Natural killer cell (primary cell): ENCODE measurements around the gene SEMG1. TPM values are rescaled to one million over a fixed set of nuclear protein-coding genes. Genes with fewer than 3 reads are reported as not detected.

Source experiments
- ATAC-seq, 3 donors: fragments of 150-1000 bp in 2 of 3; fragments of 200-7000 bp in 1 of 3; cut with Tn5 transposase; 1 replicate in 1 of 3; 2 replicates in 2 of 3; pipeline ENCODE4 v1.10.0; 2021; ENCODE audit warnings: mild to moderate bottlenecking in 2 of 3, moderate library complexity in 2 of 3
- DNase-seq, 2 donors: peaks; one replicate each; pipeline versions ENCODE4 v3.0.0 to v3.0.0-alpha.2; 2013 to 2021; ENCODE audit warnings: mixed read lengths in 1 of 2
- H3K27ac ChIP-seq: one replicate; pipeline ENCODE4 v1.5.1; 2013; ENCODE audit warnings: mild to moderate bottlenecking, low read length
- H3K27me3 ChIP-seq: one replicate; pipeline ENCODE4 v1.6.1; 2013; ENCODE audit warnings: low read length; ENCODE audit not compliant: control insufficient read depth, insufficient read depth
- H3K36me3 ChIP-seq: one replicate; pipeline ENCODE4 v1.6.1; 2013; ENCODE audit warnings: low read length; ENCODE audit not compliant: control insufficient read depth, insufficient read depth
- H3K4me1 ChIP-seq: one replicate; pipeline ENCODE4 v1.6.1; 2013; ENCODE audit warnings: low read length; ENCODE audit not compliant: control insufficient read depth, insufficient read depth
- H3K4me3 ChIP-seq: one replicate; pipeline ENCODE4 v1.5.1; 2013; ENCODE audit warnings: low read length
- H3K9me3 ChIP-seq: one replicate; pipeline ENCODE4 v1.6.1; 2013; ENCODE audit warnings: low read length; ENCODE audit not compliant: control insufficient read depth, insufficient read depth
- H3K27ac Mint-ChIP-seq, 2 donors: one replicate each; pipeline ENCODE4 v1.8.0; 2022; ENCODE audit warnings: mild to moderate bottlenecking in 2 of 2, mixed read lengths in 2 of 2, moderate library complexity in 1 of 2
- H3K27me3 Mint-ChIP-seq, 2 donors: one replicate each; pipeline ENCODE4 v1.8.0; 2022; ENCODE audit warnings: low read depth in 2 of 2, mixed read lengths in 2 of 2
- H3K36me3 Mint-ChIP-seq: one replicate; pipeline ENCODE4 v1.8.0; 2022; ENCODE audit warnings: mixed read lengths
- H3K4me1 Mint-ChIP-seq, 2 donors: one replicate each; pipeline ENCODE4 v1.8.0; 2022; ENCODE audit warnings: mixed read lengths in 2 of 2
- H3K4me3 Mint-ChIP-seq: one replicate; pipeline ENCODE4 v1.8.0; 2022; ENCODE audit warnings: mild to moderate bottlenecking, moderate library complexity, mixed read lengths
- H3K9me3 Mint-ChIP-seq, 2 donors: one replicate each; pipeline ENCODE4 v1.8.0; 2022; ENCODE audit warnings: mixed read lengths in 2 of 2
- CTCF ChIP-seq: fragments of 200-600 bp; IDR thresholded peaks from one replicate; pipeline ENCODE4 v1.8.0; 2022; ENCODE audit warnings: antibody characterized with exemption
- WGBS: methylation state at CpG from one replicate; pipeline ENCODE4 v1.1.7; 2013; ENCODE audit warnings: missing lambda C conversion rate; ENCODE audit not compliant: insufficient coverage; 5-methylcytosine and 5-hydroxymethylcytosine counted together
- intact Hi-C: fragments of 100-400 bp; cut with micrococcal nuclease; formaldehyde crosslinking; loops from one replicate; pipeline ENCODE4 v1.14.2; 2022
- total RNA-seq, 4 donors: library from RNA; stranded (reverse); fragments of 120-200 nt in 1 of 4; gene quantifications; one replicate each; pipeline versions ENCODE4 v1.2.3 to v1.2.4, GENCODE V29; 2013 to 2022

Gene SEMG1
- total RNA-seq: not detected
- not detected for total RNA-seq (2013)

DNA sequence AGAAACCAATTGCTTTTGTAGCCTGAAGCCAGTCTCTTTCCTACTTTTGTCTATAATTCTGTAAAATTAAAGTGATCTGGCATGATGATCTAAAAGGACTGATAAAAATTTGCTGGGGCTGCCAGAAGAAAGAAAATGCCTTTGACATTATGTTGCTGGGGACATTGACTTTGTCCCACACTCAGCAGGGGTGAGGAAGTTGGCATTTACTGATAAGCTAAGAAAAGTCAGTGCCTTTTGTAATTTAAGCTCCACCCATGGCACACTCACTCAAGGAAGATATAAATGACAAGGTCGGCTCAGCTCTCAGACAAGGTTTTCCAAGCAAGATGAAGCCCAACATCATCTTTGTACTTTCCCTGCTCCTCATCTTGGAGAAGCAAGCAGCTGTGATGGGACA lies at the start of gene SEMG1:
Gene SEMG1 (plus strand): TSS at position 309 of the 400 bp plus-strand sequence. CDS start 21 bp downstream, at position 330.
- H3K27me3 Mint-ChIP-seq: peaks cover 31 to 35% of the 10 kb centered on the region in 2 donors

GRCh38 chr20:45157962-45158361 lies 48.9 kb upstream of the SEMG1 start:
- Mint-ChIP-seq H3K27ac (no peak overlapping the region), H3K36me3 (peaks cover 22% of the 10 kb centered on the region), H3K27me3 (peaks cover 14 to 73% of the 10 kb centered on the region in 2 donors), H3K9me3 (peaks cover 10 to 16% of the 10 kb centered on the region in 2 donors), H3K4me1 (no peaks in the 10 kb centered on the region), H3K4me3 (no peak overlapping the region)
- WGBS: 56% methylated on average over 1 of the region's 1 CpG
- Histone ChIP-seq H3K36me3 (no peaks in the 10 kb centered on the region), H3K4me3 (no peak overlapping the region), H3K9me3 (no peaks in the 10 kb centered on the region), H3K27me3 (no peaks in the 10 kb centered on the region), H3K4me1 (no peaks in the 10 kb centered on the region), H3K27ac (no peak overlapping the region)
- no peak for DNase-seq
- intact Hi-C loops: no loop called here
- TF ChIP-seq CTCF: no peak
- no peak for ATAC-seq

More for the DNA sequence above, at the start of gene SEMG1:
- DNase-seq: no peak
- no peak for TF ChIP-seq CTCF
- H3K27ac Mint-ChIP-seq: no peak within 1 kb of the TSS
- no CpG with 5 or more reads among the region's 1 CpG for WGBS
- no peak for ATAC-seq
- no peaks in the 10 kb centered on the region for H3K36me3 ChIP-seq
- no peaks in the 10 kb centered on the region for H3K4me1 Mint-ChIP-seq
- intact Hi-C loops: no loop called here
- H3K9me3 ChIP-seq: no peaks in the 10 kb centered on the region
- no peak within 1 kb of the TSS for H3K4me3 ChIP-seq
- no peaks in the 10 kb centered on the region for H3K36me3 Mint-ChIP-seq
- peaks cover 10% of the 10 kb centered on the region for H3K27me3 ChIP-seq
- H3K4me3 Mint-ChIP-seq: no peak within 1 kb of the TSS
- no peaks in the 10 kb centered on the region for H3K4me1 ChIP-seq
- peaks cover 0 to 3% of the 10 kb centered on the region in 2 donors for H3K9me3 Mint-ChIP-seq
- no peak within 1 kb of the TSS for H3K27ac ChIP-seq

DNA sequence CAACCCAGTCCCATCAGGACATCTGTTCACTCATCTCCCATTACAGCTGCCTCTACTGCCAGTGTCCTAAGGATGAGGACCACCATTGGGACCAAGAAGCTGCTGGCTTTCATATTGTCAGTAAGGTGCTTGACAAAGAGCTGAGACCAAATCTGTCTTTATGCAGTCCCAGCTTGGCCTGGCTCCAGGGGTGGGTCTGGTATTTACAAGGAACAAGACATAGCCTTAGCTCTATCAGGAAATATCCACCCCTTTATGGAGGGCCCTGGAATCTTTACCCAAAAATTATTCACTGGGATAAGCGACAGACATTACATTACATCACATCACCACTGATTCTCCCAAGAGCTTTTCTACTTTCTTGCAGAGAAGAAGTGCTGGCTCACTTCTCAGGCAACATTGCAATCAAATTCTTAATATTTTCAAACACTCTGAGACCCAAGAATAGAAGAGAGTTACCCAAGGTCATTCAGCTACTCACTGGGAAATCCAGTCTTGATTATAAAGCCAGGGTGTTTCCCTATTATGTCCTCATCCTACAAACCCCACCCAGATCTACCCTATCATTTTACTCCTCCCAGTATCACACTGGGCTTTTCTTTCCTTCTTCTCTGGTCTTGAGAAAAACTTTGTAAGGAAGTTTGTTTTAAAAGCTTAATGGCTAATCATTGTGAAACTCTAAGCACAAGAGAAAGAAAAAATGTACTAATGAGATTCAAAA lies 43.6 kb upstream of the SEMG1 start:
- H3K4me1 Mint-ChIP-seq: no peaks in the 10 kb centered on the region

More for the DNA sequence above, 43.6 kb upstream of the SEMG1 start:
- WGBS: 73% methylated on average over 1 of the region's 1 CpG
- Mint-ChIP-seq H3K9me3 (peaks cover 10 to 27% of the 10 kb centered on the region in 2 donors), H3K27ac (no peak overlapping the region), H3K27me3 (peaks cover 37 to 70% of the 10 kb centered on the region in 2 donors), H3K36me3 (peaks cover 20% of the 10 kb centered on the region), H3K4me3 (no peak overlapping the region)
- Histone ChIP-seq H3K27me3 (no peaks in the 10 kb centered on the region), H3K36me3 (no peaks in the 10 kb centered on the region), H3K4me3 (no peak overlapping the region), H3K9me3 (no peaks in the 10 kb centered on the region), H3K27ac (no peak overlapping the region), H3K4me1 (no peaks in the 10 kb centered on the region)
- intact Hi-C loops: no loop called here
- ATAC-seq: no peak
- no peak for DNase-seq
- TF ChIP-seq CTCF: no peak
